Esophagus muscularis mucosa (tissue), 4 donors: Measurements from ENCODE around the gene HDGFL3. TPM values are rescaled to one million over a fixed set of nuclear protein-coding genes. Genes with fewer than 3 reads are reported as not detected.
A peak's percentile ranks its signal among the peaks of the same experiment; 100 is the strongest.

Experiments used
- DNase-seq: peaks from one replicate; pipeline ENCODE4 v3.0.0-alpha.2; 2017; ENCODE audit errors: extremely low spot score
- H3K27ac ChIP-seq, 4 donors: fragments of 200-600 bp; sonication (generic); replicated peaks in 1 of 4; 1 replicate in 3 of 4; 2 replicates in 1 of 4; pipeline ENCODE4 v1.5.1; 2016 to 2019; ENCODE audit warnings: mild to moderate bottlenecking in 1 of 4
- H3K27me3 ChIP-seq, 4 donors: fragments of 200-600 bp; sonication (generic); one replicate each; pipeline versions ENCODE4 v1.5.1 to v1.6.0; 2016 to 2019
- H3K36me3 ChIP-seq, 4 donors: fragments of 200-600 bp; sonication (generic); one replicate each; pipeline ENCODE4 v1.5.1; 2016 to 2019
- H3K4me1 ChIP-seq, 4 donors: fragments of 200-600 bp; sonication (generic); one replicate each; pipeline ENCODE4 v1.5.1; 2016 to 2019
- H3K4me3 ChIP-seq, 4 donors: fragments of 200-600 bp; sonication (generic); 1 replicate in 2 of 4; 2 replicates in 2 of 4; pipeline ENCODE4 v1.5.1; 2016 to 2019; ENCODE audit warnings: mild to moderate bottlenecking in 4 of 4, moderate library complexity in 1 of 4
- H3K9me3 ChIP-seq, 4 donors: fragments of 200-600 bp; sonication (generic); 1 replicate in 3 of 4; 2 replicates in 1 of 4; pipeline ENCODE4 v1.5.1; 2016 to 2019
- CTCF ChIP-seq, 3 experiments: fragments of 200-600 bp in 2 of 3; fragments of 450-650 bp in 1 of 3; sonication (generic) in 2 of 3; IDR thresholded peaks; one replicate each; pipeline ENCODE4 v1.5.1; 2017 to 2019; ENCODE audit warnings: antibody characterized with exemption in 3 of 3, mild to moderate bottlenecking in 2 of 3, moderate library complexity in 1 of 3
- EP300 ChIP-seq: sonication (generic); formaldehyde crosslinking; IDR thresholded peaks from one replicate; pipeline ENCODE4 v1.6.1; 2017; ENCODE audit warnings: antibody characterized with exemption
- POLR2A ChIP-seq: fragments of 450-650 bp; IDR thresholded peaks from one replicate; pipeline ENCODE4 v1.6.1; 2017; ENCODE audit warnings: antibody characterized with exemption, moderate library complexity, mild to moderate bottlenecking, low read depth
- POLR2AphosphoS5 ChIP-seq, 2 donors: sonication (generic); formaldehyde crosslinking; IDR thresholded peaks; one replicate each; pipeline ENCODE4 v1.6.1; 2017; ENCODE audit warnings: antibody characterized with exemption in 2 of 2
- WGBS: methylation state at CpG from one replicate; pipeline ENCODE4 v1.1.5; 2018; 5-methylcytosine and 5-hydroxymethylcytosine counted together
- intact Hi-C: fragments of 100-400 bp; cut with DNase I; formaldehyde crosslinking; loops from one replicate; pipeline ENCODE4 v1.15.1; 2023
- total RNA-seq, 4 donors: library from RNA; depleted of rRNA; stranded (reverse); fragments of >200 nt; gene quantifications; one replicate each; pipeline versions ENCODE4 v1.1.0 to v1.2.1, GENCODE V29; 2016

Gene HDGFL3
- total RNA-seq, 4 donors from 2014 or later: 38.1 to 72.6 (median 47.9) TPM

DNA sequence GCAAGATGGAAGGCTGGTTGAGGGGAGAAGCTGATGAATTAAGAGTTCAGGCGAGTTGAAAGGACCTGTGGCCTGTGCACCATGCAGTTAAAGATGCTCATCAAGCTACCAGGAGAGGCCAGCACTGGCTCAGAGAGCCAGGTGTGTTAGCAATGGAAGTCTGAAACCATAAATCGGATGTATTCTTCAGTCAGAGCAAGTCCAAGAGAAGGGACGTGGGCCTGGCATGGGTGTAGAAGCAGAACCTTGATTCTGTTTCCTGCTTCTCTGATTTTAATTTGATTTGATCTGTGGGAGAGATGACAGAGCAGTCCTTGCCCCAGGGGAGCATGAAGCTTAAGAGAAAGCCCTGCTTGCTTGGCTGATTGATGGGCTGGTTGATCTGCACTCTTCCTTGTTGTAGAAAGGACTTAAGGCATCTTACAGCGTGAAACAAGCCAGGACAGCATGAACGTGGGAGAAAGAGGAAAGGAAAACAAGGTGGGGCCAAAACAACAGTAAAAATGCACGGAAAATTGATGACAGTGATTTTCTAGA lies 89.3 kb downstream of the HDGFL3 start:
- Histone ChIP-seq H3K4me3 (no peak overlapping the region), H3K9me3 (no peaks in the 10 kb centered on the region), H3K27ac (no peak overlapping the region), H3K27me3 (no peaks in the 10 kb centered on the region), H3K36me3 (peaks cover 0 to 29% (median 9%) of the 10 kb centered on the region in 4 donors), H3K4me1 (peaks cover 0 to 12% (median 6%) of the 10 kb centered on the region in 4 donors)
- 83% methylated on average over 6 of the region's 6 CpGs for WGBS
- intact Hi-C loops: no loop called here
- peak; percentile 72 for DNase-seq
- TF ChIP-seq CTCF (IDR thresholded peaks at IDR 0.05) (no peak), POLR2A (no peak), EP300 (no peak), POLR2AphosphoS5 (IDR thresholded peaks at IDR 0.05) (no peak)

DNA sequence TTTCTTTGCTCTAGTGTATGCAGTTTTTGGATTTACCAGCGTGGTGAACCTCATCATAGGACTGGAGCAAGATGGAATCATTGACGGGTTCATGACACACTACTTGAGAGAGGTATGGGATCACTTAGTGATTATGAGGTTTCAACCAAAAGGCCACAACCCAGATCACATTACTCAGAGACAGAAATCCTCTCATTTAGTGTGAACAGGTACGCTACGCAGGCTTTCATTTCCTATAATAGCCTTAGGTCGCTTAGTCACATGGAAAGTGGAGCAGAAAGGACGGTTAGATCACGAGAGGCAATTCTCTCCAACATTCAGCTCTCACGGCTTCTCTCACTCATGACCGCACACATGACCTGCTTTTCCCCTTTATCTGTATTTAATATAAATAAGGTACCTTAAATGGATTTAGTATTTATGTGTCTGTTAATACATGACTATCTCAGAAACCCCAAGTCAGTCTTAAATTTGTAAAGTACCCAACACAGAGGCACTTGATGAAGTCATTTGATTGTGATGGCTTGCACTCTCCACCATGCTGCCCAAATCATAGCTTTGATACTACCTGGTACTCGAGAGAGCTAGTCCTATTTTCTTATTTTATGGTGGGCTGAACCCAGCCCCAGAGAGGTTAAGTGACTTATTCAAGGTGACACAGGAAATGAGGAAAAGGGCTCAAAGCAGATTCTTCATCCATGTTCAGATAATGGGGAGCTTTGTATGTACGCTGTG lies 91.6 kb downstream of the HDGFL3 start:
- no peak overlapping the region for H3K4me3 ChIP-seq
- 94% methylated on average over 11 of the region's 11 CpGs for WGBS
- peaks cover 0 to 2% (median 0%) of the 10 kb centered on the region in 4 donors for H3K27me3 ChIP-seq
- H3K27ac ChIP-seq: no peak overlapping the region
- H3K4me1 ChIP-seq: peaks cover 0 to 22% (median 13%) of the 10 kb centered on the region in 4 donors
- H3K36me3 ChIP-seq: peaks cover 0 to 21% (median 10%) of the 10 kb centered on the region in 4 donors
- intact Hi-C loops: no loop called here
- no peaks in the 10 kb centered on the region for H3K9me3 ChIP-seq
- peak; percentile 19 for DNase-seq
- TF ChIP-seq EP300 (no peak), POLR2A (no peak), POLR2AphosphoS5 (IDR thresholded peaks at IDR 0.05) (no peak), CTCF (IDR thresholded peaks at IDR 0.05) (no peak)

GRCh38 chr15:83115410-83115809 lies 92.2 kb downstream of the HDGFL3 start:
- intact Hi-C loops: no loop called here
- TF ChIP-seq EP300 (no peak), CTCF (IDR thresholded peaks at IDR 0.05) (no peak), POLR2AphosphoS5 (IDR thresholded peaks at IDR 0.05) (no peak), POLR2A (no peak)
- Histone ChIP-seq H3K27me3 (peaks cover 0 to 8% (median 0%) of the 10 kb centered on the region in 4 donors), H3K36me3 (peaks cover 0 to 21% (median 10%) of the 10 kb centered on the region in 4 donors), H3K4me3 (no peak overlapping the region), H3K4me1 (peaks cover under 1 to 28% (median 13%) of the 10 kb centered on the region in 4 donors), H3K9me3 (no peaks in the 10 kb centered on the region), H3K27ac (no peak overlapping the region)
- DNase-seq: peak; percentile 42
- 96% methylated on average over 3 of the region's 3 CpGs for WGBS

DNA sequence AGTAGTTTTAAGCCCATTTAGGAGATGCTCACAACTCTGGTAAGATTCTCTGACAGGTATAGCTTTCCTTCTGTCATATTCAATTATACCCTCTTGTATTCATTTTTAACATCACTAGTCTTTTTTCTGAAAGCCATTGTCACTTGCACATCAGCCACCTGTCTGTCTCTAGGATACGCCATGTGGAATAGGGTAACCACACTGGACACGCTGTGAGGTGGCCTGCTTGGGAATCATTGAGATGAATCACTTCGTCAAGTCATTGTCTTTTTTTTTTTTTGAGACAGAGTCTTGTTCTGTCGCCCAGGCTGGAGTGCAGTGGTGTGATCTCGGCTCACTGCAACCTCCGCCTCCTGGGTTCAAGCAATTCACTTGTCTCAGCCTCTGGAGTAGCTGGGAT lies 92.8 kb downstream of the HDGFL3 start:
- Histone ChIP-seq H3K27ac (no peak overlapping the region), H3K9me3 (no peaks in the 10 kb centered on the region), H3K4me1 (peaks cover 4 to 33% (median 13%) of the 10 kb centered on the region in 4 donors), H3K36me3 (peaks cover 0 to 21% (median 8%) of the 10 kb centered on the region in 4 donors), H3K4me3 (no peak overlapping the region), H3K27me3 (peaks cover 0 to 13% (median under 1%) of the 10 kb centered on the region in 4 donors)
- intact Hi-C loops: no loop called here
- TF ChIP-seq CTCF (IDR thresholded peaks at IDR 0.05) (no peak), EP300 (no peak), POLR2AphosphoS5 (IDR thresholded peaks at IDR 0.05) (no peak), POLR2A (no peak)
- no peak for DNase-seq
- WGBS: 96% methylated on average over 6 of the region's 6 CpGs
